Stimulated activated CD8-positive, alpha-beta memory T cell treated with anti-CD3 and anti-CD28 coated beads, Interleukin-7, amount 100 ng/mL, for 24 hours (primary cell): Measurements from ENCODE around the gene MAPKAP1.
A peak's percentile ranks its signal among the peaks of the same experiment; 100 is the strongest.

ENCODE experiments used
- DNase-seq: peaks from one replicate; pipeline ENCODE4 v3.0.0-alpha.2; 2020; ENCODE audit warnings: low read depth

The MAPKAP1 gene

GRCh38 chr9:125706651-125707471 lies at the start of gene MAPKAP1:
Gene MAPKAP1 (minus strand): TSS chr9:125707208. CDS start chr9:125672574, 34,634 bp downstream.
- peak; percentile 89 for DNase-seq

GRCh38 chr9:125756518-125756917 lies 49.5 kb upstream of the MAPKAP1 start:
- DNase-seq, result no peak

GRCh38 chr9:125755340-125755739 lies 48.3 kb upstream of the MAPKAP1 start:
- no peak for DNase-seq

GRCh38 chr9:125754096-125754495 lies 47.1 kb upstream of the MAPKAP1 start:
- no peak for DNase-seq

GRCh38 chr9:125752070-125752628 lies 45.1 kb upstream of the MAPKAP1 start:
- DNase-seq, result no peak

- no peak for DNase-seq
These were observed 43.6 kb upstream of the MAPKAP1 start for GRCh38 chr9:125750627-125751011.

- no peak for DNase-seq
These were observed 43.1 kb upstream of the MAPKAP1 start for GRCh38 chr9:125749951-125750626.

GRCh38 chr9:125749287-125749935 lies 42.4 kb upstream of the MAPKAP1 start:
- DNase-seq, result no peak

- DNase-seq, result no peak
These were observed 41.6 kb upstream of the MAPKAP1 start for GRCh38 chr9:125748446-125749099.

- no peak for DNase-seq
These were observed 40.9 kb upstream of the MAPKAP1 start for GRCh38 chr9:125747765-125748445.

- no peak for DNase-seq
These were observed 40.2 kb upstream of the MAPKAP1 start, which contains the start of gene PBX3 for GRCh38 chr9:125747053-125747764. Gene PBX3 (plus strand): TSS chr9:125747373.

- DNase-seq, result no peak
These were observed 39.7 kb upstream of the MAPKAP1 start for GRCh38 chr9:125746774-125747052.

GRCh38 chr9:125746017-125746773 lies 39.2 kb upstream of the MAPKAP1 start:
- peak; percentile 86 for DNase-seq

GRCh38 chr9:125745682-125746016 lies 38.6 kb upstream of the MAPKAP1 start:
- no peak for DNase-seq

- no peak for DNase-seq
These were observed 38.0 kb upstream of the MAPKAP1 start for GRCh38 chr9:125745018-125745417.

GRCh38 chr9:125744616-125745015 lies 37.6 kb upstream of the MAPKAP1 start:
- DNase-seq, result no peak

- no peak for DNase-seq
These were observed 36.8 kb upstream of the MAPKAP1 start for GRCh38 chr9:125743682-125744428.

- no peak for DNase-seq
These were observed 35.6 kb upstream of the MAPKAP1 start for GRCh38 chr9:125742657-125743056.

GRCh38 chr9:125739436-125739835 lies 32.4 kb upstream of the MAPKAP1 start:
- DNase-seq, result no peak

- no peak for DNase-seq
These were observed 25.6 kb upstream of the MAPKAP1 start for GRCh38 chr9:125732562-125732961.
